ENCODE results near the gene CRISPLD2.

The CRISPLD2 gene, protein sequence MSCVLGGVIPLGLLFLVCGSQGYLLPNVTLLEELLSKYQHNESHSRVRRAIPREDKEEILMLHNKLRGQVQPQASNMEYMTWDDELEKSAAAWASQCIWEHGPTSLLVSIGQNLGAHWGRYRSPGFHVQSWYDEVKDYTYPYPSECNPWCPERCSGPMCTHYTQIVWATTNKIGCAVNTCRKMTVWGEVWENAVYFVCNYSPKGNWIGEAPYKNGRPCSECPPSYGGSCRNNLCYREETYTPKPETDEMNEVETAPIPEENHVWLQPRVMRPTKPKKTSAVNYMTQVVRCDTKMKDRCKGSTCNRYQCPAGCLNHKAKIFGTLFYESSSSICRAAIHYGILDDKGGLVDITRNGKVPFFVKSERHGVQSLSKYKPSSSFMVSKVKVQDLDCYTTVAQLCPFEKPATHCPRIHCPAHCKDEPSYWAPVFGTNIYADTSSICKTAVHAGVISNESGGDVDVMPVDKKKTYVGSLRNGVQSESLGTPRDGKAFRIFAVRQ

DNA sequence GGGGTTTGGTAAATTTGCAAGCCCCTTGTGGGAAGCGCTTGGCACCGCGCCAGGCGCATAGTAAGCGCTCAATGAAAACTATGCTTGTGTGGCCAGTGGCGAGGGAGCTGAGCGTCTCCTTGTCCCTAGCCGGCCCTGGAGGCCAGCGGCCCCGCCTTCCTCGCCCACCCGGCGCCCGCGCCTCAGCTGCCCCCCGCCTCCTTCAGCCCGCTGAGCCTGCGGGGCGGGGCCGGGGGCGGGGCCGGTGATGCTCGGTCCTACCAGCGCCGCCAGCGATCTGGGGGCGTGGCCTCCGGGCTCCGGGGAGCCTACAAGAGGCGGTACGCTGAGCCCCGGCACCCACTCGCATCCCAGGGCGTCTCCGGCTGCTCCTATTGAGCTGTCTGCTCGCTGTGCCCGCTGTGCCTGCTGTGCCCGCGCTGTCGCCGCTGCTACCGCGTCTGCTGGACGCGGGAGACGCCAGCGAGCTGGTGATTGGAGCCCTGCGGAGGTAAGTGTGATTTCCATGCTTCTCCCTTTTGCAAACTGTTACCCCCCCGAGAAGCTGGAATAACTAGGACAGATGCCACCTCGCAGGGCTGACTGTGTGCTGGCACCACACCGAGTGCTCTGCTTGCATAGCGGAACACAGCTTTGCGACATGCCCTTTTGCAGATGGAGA is at the start of gene CRISPLD2:
Gene CRISPLD2, plus strand, starts transcription at position 342 of the 661 bp plus-strand sequence. CDS start 18,511 bp downstream, outside the sequence.
- DNase-seq, result peak; percentile 97

DNA sequence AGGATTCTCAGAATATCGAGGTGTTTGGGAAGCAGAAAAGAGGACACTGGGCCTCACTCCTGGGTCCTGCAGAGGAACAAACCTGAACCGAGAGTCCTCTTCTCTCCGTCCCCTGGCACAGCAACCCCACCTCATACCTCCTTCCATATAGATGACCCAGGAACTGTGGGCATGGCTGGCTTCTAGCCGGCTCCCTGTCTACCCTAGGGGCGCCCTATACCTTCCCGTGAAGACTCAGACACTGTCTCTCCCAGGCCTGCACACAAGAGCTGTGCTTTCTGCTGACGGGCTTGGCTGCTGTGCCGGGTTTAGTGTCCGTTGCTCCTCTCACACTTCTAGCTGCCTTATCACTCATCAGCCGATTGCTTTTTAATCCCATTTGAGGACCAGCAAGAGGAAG is 46.5 kb upstream of the CRISPLD2 start:
- no peak for DNase-seq

DNA sequence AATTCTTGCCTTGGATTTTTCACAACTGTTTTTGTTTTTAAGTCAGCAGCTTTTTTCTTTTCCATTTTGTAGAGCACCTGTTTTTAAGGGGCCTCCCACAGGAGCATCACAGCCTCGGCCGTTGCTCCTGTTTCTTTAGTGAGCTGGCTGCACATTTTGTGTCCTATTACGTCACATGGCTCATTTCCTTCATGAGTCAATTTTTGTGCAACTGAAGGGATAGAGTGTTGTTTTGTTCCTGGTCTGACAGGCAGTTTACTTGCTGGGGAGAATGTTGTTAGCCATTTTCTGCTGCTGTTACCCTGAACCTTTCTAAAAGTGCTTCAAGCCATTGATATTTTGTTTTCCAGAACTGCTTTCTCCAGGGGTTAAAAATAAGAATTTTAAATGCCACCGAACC is 45.0 kb upstream of the CRISPLD2 start:
- DNase-seq, result no peak

DNA sequence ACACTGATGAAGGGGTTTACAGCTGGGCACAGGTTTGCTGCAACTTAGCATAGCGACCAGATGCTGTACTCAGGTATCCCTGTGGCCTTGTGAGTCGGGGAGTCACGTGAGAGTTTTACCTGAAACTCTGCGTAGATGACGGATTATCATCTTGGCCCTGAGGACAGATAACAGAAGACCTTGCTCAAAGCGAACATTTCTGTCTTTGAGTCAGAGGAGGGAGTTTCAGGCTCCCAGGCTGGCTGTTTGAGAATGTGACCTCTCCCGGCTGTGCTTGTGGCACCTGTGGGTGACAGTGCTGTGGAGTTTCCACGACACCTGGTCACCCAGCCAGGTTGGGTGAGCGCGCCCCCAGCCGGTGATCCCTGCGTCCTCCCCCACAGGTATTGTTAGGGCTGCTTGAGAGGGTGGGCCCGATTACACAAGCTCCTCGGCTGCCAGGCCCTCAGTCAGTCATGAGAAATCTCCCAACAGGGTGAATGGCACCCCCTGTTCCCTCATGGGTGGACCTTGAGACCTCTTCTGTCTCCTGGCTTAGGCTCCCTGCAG is 44.4 kb upstream of the CRISPLD2 start:
- no peak for DNase-seq

DNA sequence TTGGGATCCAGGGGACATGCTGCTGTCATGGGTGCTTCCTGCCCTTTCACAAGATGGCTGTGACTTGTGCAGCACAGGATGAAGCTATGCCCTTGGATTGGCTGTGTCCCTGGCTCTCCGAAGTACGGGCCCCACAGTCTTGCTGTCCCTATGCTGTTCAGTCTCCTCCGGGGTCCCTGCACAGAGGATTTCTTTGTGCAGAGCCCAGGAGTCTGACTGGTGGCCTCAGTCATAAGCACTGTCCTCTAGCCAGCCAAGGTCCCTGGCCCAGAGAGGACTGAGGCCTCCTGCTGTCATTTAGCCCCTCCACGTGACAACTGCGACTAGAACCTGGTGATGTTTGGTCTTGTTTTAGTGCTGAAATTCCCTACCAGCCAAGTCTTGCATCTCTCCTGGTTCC is 42.4 kb upstream of the CRISPLD2 start:
- DNase-seq, result no peak

DNA sequence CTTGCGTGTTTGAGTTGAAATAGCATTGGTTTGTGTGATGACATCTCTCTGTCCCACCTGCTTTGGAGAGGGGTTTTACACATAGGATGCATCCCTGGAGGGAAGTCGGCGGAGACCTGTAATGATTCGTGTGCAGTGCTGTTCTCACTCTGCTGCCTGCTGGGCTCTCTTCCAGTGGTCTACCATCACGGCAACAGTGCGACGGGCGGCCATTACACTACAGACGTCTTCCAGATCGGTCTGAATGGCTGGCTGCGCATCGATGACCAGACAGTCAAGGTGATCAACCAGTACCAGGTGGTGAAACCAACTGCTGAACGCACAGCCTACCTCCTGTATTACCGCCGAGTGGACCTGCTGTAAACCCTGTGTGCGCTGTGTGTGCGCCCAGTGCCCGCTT is 41.1 kb upstream of the CRISPLD2 start:
- DNase-seq, result no peak

DNA sequence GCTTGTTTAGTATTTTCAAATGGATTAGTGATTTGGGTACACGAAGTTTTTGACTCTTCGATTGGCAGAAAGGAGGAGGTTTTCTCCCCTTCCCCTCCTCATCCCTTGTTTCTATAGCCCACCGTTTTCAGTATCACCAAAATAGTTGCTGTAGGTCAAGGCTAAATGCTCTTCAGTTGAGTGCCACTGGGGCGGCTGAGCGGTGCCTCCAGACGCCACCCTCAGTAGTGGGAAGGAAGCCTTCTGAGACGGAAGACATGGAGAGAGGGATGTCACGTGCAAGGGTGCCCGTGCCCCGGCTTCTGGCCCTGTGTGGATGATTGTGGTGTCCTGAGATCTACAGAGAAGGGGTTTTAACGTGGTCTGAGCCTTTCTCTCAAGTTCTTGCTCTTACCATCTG is 39.7 kb upstream of the CRISPLD2 start:
- no peak for DNase-seq

DNA sequence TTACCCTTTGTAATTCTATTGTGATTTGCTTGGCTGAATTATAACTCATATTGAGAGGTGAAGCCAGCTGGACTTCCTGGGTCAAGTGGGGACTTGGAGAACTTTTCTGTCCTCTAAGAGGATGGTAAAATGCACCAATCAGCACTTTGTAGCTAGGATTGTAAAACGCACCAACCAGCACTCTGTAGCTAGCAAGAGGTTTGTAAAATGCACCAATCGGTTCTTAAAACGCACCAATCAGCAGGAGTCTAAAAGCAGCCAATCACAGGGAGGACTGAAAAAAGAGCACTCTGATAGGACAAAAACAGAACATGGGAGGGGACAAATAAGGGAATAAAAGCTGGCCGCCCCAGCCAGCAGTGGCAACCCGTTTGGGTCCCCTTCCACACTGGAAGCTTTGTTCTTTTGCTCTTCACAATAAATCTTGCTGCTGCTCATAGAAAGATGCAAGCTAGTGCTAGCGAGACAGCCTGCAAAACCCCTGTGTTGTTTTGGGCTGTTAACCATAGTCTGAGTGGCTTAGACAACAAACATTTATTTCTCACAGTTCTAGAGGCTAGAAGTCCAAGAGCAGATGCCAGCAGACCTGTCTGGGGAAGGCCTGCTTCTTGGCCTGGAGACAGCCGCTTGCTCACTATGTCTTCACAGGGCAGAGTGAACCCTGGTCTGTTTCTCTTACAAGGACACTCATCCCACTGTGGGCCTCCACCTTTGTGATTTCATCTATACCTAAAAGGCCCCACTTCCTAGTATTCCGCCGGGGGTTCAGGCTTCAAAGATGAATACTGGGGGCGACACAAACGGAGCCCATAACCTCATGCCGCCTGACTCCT is 39.0 kb upstream of the CRISPLD2 start:
- DNase-seq, result no peak

DNA sequence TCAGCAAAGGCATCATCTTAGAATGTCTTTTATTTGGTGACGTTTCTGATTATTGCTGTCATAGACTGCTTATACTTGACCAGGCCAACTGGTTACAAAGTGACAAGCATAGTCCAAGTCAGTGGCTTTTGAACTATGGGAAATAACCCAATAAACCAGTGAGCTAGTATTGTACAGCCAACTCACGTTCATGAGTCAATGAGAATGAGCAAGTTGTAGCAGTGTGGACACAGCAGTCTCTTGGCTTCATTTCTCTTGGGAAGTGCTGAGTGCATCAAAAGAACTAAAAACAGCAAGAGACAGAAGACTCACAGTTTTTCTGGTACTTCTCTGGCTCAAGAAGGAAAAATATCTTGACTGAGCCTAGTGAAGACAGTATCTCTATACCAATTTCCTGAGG is 36.9 kb upstream of the CRISPLD2 start:
- DNase-seq, result no peak

DNA sequence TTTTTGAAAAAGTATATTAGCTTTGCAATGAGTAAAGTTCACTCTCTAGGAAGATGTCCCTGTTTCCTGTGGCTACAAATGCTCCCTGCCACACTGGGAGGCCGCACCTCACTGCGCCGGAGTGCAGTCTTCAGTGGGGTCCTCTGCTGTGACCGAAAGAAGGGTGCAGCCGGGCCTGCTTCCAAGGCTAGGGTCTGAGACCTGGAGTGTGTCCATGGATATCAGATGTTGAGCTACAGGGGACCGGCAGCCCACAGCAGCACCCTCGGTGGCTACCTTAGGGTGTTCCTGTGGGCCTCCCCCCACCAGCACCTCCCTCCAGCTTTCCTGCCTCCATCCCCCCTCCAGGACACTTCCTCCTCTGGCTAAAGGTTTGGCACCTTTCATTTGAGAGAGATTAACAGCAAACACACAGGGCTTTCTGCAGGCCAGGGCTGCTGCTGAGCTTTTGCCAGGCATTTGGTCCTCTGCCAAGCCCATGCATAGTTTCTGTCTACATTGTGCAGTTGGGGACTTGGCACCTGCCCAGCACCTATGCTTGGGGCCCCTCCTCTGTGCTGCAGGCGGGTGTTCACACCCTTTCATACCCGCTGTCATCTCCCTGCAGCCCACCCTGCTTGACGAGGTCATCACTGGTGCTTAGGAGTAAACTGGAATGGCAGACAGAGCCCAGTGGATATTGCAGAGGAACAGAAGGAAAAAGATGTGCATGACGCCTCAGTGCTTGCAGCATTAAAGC is 33.8 kb upstream of the CRISPLD2 start:
- no peak for DNase-seq

DNA sequence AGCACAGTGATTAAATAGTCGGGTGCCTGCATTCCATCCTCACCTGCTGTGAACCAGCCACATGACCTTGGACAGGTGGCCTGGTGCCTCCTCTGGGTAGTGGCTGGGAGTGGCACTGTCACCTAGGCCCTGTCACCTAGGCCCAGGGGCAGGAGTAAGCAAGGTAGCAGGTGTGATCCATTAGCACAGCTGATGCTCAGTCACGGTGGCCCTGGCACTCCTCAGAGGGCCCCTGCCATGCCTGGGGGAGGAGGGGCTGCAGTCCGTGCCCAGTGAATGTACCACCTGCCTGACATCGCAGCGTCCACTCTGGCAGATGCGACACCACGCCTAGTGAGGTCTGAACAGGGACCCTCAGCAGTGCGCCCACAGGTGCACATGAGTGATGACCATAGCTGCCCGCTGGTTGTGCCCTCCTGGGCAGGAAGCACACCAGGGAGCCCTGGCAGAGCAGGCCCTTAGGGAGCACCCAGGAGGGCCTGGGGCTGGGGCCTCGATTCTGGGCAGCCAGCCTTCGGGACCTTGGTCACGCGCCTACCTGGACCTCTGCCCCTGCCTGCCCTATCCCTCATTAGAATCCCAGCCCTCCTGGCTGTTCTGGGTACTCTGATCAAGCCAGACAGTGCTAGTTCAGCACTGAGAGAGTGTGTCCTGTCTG is 33.1 kb upstream of the CRISPLD2 start:
- DNase-seq, result no peak

DNA sequence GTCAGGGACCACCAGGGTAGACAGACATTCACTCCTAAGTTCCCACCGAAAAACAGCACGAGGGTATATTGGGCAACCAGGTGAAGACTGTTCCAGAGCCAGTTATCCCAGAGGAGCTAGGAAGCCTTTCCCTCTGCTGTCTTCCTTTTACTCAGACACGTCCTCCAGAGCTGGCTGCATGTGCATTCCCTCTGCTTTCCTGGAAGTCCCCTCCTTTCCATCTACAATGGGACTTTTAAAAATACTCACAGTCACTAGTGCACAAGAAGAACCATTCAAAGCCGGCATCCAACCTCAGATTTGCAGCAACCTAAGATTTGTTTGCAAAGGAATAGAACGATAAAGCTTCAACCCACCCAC is 32.5 kb upstream of the CRISPLD2 start:
- DNase-seq, result no peak

DNA sequence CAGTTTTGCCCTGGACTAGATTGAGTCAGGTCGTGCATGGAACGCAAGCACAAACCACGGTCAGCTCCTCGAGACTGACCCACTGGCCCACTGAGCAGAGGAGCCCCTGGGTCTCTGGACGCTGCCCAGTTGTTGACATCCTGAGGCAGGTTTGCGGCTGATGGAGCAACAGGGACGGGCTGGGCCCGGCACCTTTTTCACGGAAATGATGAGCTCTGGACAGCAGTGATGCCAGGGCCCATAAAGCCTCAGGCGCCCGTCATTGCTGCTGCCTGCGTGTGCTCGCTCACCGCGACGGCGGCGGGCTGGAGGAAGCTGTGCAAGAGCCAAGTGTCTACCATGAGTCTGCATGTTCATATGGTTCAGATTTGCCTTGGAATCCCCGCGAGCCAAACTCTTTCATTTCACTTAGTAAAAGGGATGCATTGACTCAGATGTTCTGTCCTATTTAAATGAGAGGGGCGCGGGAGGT is 30.8 kb upstream of the CRISPLD2 start:
- DNase-seq, result no peak

DNA sequence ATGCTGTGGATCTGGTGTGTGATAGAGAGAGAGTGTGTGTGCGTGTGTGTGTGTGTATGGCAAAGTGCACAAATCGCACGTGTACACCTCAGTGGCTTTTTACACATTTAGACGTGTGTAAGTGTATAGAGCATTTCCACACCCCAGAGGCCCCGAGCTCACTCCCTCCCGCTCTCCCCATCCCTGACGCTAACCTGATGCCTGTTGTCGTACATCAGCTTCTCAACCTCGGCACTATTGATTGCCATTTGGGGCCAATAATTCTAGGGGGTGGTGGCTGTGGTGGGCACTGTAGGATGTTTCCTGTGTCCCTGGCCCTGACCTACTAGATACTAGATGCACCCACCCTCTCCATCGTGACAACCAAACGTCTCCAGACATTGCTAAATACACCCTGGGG is 30.4 kb upstream of the CRISPLD2 start:
- no peak for DNase-seq

DNA sequence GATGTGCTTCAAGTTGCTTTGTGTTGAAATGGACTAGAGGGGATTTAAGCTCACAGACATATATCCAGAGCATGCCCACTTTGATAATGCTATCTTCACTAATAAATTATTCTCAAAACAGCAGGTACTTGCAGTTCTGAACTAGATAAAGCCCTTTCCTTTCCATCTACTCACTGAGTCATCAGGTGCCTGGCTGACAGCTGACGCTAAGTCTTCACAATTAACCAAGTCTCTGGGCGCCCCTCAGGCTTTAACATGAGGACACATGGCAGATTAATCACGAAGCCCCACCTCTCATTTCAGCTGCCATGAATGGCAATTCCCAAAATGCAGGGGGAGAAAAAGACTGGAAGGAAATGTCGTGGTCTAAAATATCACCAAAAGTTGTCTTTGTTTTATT is 29.5 kb upstream of the CRISPLD2 start:
- no peak for DNase-seq

DNA sequence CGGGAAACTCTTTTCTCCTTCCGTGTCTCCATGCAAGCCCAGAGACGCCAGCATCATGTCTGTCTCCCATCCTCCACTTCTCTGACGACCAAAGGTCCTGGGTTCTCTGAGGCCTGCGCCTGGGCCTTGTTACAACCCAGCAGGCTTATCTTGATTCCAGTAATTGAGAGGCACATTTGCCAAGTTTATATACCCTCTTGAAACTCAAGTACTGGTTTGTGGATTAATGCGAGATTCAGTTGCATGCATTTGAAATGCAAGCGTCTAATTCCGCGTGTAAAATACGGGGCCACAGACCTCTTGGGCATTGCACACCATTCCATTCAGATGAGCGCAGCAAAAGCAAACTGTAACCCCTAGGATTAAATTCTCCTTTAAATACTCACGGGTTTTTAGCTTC is 28.7 kb upstream of the CRISPLD2 start:
- DNase-seq, result no peak

DNA sequence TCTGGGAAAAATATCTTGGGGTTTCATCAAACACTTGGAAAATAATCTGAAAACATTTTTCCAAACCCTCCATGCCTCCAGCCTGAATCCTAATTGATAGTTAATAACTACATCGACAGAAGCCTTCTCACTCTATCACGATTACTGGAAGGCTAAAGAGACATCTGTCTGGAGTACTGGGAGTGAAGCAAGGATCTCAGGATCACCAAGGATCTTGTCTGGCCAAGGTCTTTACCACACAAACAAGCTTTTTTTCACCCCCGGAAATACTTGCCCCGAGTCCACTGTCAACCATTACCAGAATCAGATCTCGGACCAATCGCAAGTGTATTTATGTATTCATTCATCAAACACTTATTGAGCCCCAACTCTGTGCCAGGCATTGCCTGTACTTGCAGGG is 28.3 kb upstream of the CRISPLD2 start:
- DNase-seq, result no peak

DNA sequence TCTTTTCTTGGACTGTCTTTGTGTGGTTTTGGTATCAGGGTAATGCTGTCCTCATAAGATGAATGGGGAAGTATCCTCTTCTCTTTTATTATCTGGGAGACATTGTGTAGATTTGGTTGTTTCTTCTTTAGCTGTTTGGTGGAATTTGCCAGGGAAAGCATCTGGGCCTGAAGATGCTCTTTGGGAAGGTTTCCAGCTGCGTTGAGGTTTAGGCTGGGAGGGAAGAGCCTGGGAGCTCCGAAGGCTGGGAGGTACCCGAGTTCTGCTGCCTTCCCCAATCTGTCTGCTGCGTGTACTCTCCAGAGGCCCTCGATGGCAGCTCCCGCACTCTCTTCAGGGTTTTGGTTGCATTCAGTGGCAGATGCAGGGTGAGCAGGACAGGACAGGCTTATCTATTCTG is 25.6 kb upstream of the CRISPLD2 start:
- no peak for DNase-seq

DNA sequence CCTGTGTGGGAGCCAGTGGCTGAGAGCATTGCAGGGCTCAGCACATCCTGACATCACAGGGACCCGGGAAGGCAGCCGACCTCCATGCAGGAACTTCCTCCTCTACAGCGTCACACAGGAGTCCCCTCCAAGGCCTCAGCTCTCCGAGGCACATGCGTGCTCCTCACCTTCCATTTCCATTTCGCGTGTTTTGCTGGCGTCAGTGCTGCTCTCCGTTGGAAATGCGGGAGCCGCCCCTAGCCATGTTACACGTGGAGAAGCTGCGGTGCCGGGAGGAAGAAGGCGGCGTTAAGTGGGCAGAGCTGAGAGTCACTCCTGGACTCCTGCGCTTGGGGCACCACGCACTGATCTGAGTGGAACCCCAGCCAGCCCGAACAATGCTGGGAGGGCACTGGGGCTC is 25.2 kb upstream of the CRISPLD2 start:
- no peak for DNase-seq

DNA sequence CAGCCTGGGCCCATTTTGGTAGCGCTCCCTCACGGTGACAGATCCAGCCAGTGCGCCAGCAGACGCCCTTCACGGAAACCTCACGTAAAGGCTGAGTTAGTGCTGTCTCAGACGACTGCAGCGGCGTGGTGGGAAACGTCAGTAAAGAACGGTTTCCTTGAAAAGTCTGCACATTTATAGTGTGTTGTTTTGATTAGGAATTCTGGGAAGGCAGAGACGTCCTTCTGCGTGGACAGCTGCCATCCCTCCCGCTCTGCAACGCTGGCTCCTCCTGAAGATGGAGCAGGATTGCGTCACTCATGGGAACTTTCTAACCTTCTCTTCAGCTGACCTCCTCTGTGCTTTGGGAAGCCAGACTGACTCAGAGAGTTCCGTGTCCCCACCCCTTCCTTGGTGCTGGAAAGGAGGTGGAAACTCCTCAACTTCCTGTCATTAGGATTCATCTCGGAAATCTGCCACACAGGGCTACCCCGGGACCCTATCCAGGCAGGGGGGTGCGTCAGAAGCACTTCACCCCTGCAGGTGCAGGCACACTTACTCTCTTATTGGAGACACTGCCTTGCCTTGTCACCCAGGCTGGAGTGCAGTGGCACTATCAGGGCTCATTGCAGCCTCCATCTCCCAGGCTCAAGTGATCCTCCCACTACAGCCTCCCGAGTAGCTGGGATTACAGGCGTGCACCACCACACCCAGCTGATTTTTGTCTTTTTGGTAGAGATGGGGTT is 24.3 kb upstream of the CRISPLD2 start:
- no peak for DNase-seq
